Activated T-helper 17 cell treated with anti-CD3 and anti-CD28 coated beads, Interleukin-2, amount 50 U/mL, for 72 hours (primary cell): ENCODE results near the gene CPEB3. TPM values are rescaled to one million over a fixed set of nuclear protein-coding genes. Genes with fewer than 3 reads are reported as not detected.

Source experiments
- ATAC-seq: fragments of 150-1000 bp; cut with Tn5 transposase; replicated peaks from 2 replicates; pipeline ENCODE4 v1.10.0; 2021; ENCODE audit warnings: mild to moderate bottlenecking, moderate library complexity
- H3K27ac Mint-ChIP-seq: one replicate; pipeline ENCODE4 v1.8.0; 2022; ENCODE audit warnings: mixed read lengths
- H3K27me3 Mint-ChIP-seq: one replicate; pipeline ENCODE4 v1.8.0; 2022; ENCODE audit warnings: mixed read lengths
- H3K36me3 Mint-ChIP-seq: one replicate; pipeline ENCODE4 v1.8.0; 2022; ENCODE audit warnings: low read depth, mild to moderate bottlenecking, mixed read lengths
- H3K4me1 Mint-ChIP-seq: one replicate; pipeline ENCODE4 v1.8.0; 2022; ENCODE audit warnings: mixed read lengths
- H3K4me3 Mint-ChIP-seq: one replicate; pipeline ENCODE4 v1.8.0; 2022; ENCODE audit warnings: mild to moderate bottlenecking, mixed read lengths
- H3K9me3 Mint-ChIP-seq: one replicate; pipeline ENCODE4 v1.8.0; 2022; ENCODE audit warnings: mixed read lengths
- total RNA-seq, 2 donors: library from RNA; stranded (reverse); gene quantifications; one replicate each; pipeline ENCODE4 v1.2.3, GENCODE V29; 2022

Gene CPEB3
- total RNA-seq, 2 donors from 2014 or later: 2.1 to 2.9 TPM

- no peaks in the 10 kb centered on the region for H3K27me3 Mint-ChIP-seq
- H3K27ac Mint-ChIP-seq: peak overlapping the region; percentile 81
- peak overlapping the region; percentile 96 for H3K4me3 Mint-ChIP-seq
- ATAC-seq: no peak
- no peaks in the 10 kb centered on the region for H3K9me3 Mint-ChIP-seq
- peaks cover 29% of the 10 kb centered on the region for H3K36me3 Mint-ChIP-seq
- peaks cover 14% of the 10 kb centered on the region for H3K4me1 Mint-ChIP-seq
Measured at GRCh38 chr10:92291616-92291865, 663 bp upstream of the CPEB3 start.

DNA sequence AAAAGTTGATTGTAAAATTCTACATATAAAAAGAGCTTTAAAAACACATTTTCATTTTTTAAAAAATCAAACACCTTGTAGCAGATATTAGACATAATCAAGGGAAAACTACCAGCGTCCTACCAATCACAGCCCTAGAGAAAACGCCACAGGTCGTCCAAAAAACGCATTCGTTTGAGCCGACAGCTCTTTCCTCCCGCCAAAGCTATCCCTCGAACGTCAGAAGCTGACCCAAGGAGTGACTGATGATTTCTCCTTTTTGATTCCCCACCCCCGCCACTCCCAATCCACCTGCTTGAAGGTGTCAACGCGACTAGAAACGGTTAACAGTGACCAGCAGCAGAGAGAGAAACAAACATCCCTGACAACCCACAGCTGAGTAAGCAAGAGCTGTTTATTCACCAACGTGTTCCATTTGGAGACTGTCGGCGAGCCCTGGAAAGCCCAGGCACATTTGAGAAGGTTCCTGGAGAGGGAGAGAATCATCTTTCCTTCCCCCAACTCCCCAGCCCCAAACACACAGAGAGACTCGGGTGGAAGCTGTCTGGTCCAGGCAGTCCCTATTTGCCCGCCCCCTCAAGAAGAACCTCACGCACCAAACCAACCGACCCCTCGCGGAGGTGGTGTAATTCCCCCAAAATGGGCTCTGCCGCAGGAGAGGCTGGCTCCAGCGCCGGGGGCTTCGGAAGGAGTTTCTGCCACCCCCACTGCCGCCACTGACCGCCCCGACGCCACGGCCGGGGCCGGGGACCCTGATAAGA lies 622 bp downstream of the CPEB3 start:
- peak overlapping the region; percentile 91 for H3K27ac Mint-ChIP-seq
- H3K36me3 Mint-ChIP-seq: peaks cover 25% of the 10 kb centered on the region
- H3K4me1 Mint-ChIP-seq: peaks cover 14% of the 10 kb centered on the region
- no peaks in the 10 kb centered on the region for H3K27me3 Mint-ChIP-seq
- H3K9me3 Mint-ChIP-seq: no peaks in the 10 kb centered on the region
- ATAC-seq: peak; percentile 23
- peak overlapping the region; percentile 96 for H3K4me3 Mint-ChIP-seq

DNA sequence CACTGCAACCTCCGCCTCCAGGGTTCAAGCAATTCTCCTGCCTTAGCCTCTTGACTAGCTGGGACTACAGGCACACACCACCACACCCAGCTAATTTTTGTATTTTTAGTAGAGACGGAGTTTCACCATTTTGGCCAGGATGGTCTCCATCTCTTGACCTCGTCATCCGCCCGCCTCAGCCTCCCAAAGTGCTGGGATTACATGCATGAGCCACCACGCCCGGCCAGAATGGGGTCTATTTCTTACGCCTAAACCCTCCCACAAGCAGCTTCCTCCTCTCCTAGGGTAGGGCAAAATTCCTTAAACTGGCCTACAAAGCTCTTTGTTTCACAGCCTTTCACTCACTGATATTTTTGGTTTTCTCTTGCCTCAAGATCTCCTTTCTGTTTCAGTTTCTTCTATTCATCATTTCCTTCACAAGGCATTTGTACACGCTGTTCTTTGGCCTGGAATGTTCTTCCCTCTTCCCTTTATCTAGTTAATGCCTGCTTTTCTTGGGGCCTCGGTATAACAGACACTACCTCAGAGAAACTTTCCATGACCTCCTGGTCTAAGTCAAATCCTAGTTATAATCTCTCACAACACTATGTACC lies 6.7 kb downstream of the CPEB3 start:
- peaks cover 6% of the 10 kb centered on the region for H3K4me1 Mint-ChIP-seq
- H3K36me3 Mint-ChIP-seq: no peaks in the 10 kb centered on the region
- no peak overlapping the region for H3K27ac Mint-ChIP-seq
- H3K4me3 Mint-ChIP-seq: no peak overlapping the region
- no peaks in the 10 kb centered on the region for H3K27me3 Mint-ChIP-seq
- no peaks in the 10 kb centered on the region for H3K9me3 Mint-ChIP-seq
- ATAC-seq: no peak

- Mint-ChIP-seq H3K4me1 (peaks cover 1% of the 10 kb centered on the region), H3K9me3 (no peaks in the 10 kb centered on the region), H3K4me3 (no peak overlapping the region), H3K36me3 (no peaks in the 10 kb centered on the region), H3K27ac (no peak overlapping the region), H3K27me3 (no peaks in the 10 kb centered on the region)
- ATAC-seq: no peak
Measured at GRCh38 chr10:92278996-92279696, 11.7 kb downstream of the CPEB3 start.

DNA sequence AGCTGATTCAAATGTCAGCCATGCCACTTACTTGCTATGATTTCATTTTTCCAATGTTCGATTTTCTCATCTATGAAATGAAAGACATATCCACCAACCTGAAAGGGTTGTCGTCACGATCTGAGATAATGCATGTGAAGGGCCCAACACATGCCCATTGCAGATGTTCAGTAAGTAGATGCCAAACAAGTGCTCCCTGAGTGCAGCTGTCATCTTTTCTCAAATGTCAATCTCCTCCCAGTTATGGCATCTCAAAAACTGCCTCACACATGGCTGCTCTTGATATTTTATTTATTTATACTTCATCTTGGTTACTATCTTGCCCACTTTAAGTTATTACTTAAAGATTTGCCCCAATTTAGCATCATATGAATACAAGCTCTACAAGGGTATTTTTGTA lies 16.8 kb downstream of the CPEB3 start:
- Mint-ChIP-seq H3K4me1 (no peaks in the 10 kb centered on the region), H3K4me3 (no peak overlapping the region), H3K27me3 (no peaks in the 10 kb centered on the region), H3K36me3 (no peaks in the 10 kb centered on the region), H3K27ac (no peak overlapping the region), H3K9me3 (no peaks in the 10 kb centered on the region)
- no peak for ATAC-seq

DNA sequence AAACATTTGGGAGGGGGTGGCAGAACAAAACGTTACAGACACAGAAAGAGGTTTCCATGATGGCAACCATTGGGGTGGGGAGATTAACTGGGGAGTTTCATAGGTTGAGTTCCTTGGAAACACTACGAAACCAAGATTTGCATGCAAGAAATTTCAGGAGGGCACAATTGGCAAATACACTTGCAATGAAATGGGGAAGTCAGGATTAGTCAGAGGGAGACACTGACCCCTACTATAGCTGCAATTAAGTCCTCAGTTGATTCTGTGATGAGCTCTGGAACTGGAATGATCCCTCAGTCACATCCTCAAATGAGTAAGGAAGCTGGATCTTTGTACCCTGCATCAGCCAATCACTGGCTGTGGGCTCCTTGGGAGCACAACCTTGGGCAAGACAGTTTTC lies 22.1 kb downstream of the CPEB3 start:
- H3K27me3 Mint-ChIP-seq: no peaks in the 10 kb centered on the region
- no peaks in the 10 kb centered on the region for H3K36me3 Mint-ChIP-seq
- no peak overlapping the region for H3K4me3 Mint-ChIP-seq
- H3K27ac Mint-ChIP-seq: no peak overlapping the region
- H3K4me1 Mint-ChIP-seq: no peaks in the 10 kb centered on the region
- ATAC-seq: no peak
- H3K9me3 Mint-ChIP-seq: no peaks in the 10 kb centered on the region

DNA sequence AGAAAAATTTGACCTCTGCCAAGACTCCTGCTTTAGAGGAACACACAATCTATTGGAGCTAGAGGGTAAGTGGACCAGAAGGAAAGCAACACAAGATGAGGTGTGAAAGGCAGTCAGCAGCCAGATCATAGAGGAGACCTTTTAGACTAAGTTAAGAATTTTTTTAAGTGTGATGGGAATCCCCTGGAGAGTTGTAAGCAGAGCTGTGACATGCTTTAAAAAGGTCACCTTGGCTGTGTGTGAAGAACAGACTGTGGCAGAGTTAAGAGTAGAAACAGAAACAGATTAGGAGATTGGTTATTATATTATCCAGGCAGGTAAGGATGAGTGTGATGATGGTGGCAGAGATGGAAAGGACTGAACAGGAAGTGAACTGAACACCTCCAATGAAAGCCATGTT lies 23.5 kb downstream of the CPEB3 start:
- ATAC-seq: peak; percentile 74
- no peaks in the 10 kb centered on the region for H3K9me3 Mint-ChIP-seq
- H3K4me1 Mint-ChIP-seq: no peaks in the 10 kb centered on the region
- H3K36me3 Mint-ChIP-seq: no peaks in the 10 kb centered on the region
- no peak overlapping the region for H3K4me3 Mint-ChIP-seq
- no peaks in the 10 kb centered on the region for H3K27me3 Mint-ChIP-seq
- H3K27ac Mint-ChIP-seq: no peak overlapping the region

- Mint-ChIP-seq H3K27ac (no peak overlapping the region), H3K4me1 (no peaks in the 10 kb centered on the region), H3K9me3 (no peaks in the 10 kb centered on the region), H3K36me3 (no peaks in the 10 kb centered on the region), H3K4me3 (no peak overlapping the region), H3K27me3 (no peaks in the 10 kb centered on the region)
- ATAC-seq: no peak
Measured at GRCh38 chr10:92265687-92266258, 25.1 kb downstream of the CPEB3 start.

DNA sequence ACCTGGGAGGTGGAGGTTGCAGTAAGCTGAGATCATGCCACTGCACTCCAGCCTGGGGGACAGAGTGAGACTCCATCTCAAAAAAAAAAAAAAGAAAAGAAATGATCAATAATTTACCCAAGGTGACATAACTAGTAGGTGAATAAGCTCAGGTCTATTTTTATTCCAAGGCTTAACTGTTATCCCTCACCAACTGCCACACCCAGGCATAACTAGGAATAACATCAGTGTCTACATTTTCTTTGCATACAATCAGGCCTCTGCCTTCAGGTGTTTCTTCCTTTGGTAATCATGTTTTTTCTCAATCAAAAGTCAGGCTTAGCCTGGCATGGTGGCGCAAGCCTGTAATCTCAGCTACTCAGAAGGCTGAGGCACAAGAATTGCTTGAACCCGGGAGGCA lies 26.6 kb downstream of the CPEB3 start:
- Mint-ChIP-seq H3K9me3 (no peaks in the 10 kb centered on the region), H3K27ac (no peak overlapping the region), H3K4me1 (no peaks in the 10 kb centered on the region), H3K27me3 (no peaks in the 10 kb centered on the region), H3K36me3 (no peaks in the 10 kb centered on the region), H3K4me3 (no peak overlapping the region)
- ATAC-seq: no peak

- Mint-ChIP-seq H3K27ac (no peak overlapping the region), H3K4me1 (no peaks in the 10 kb centered on the region), H3K9me3 (no peaks in the 10 kb centered on the region), H3K4me3 (no peak overlapping the region), H3K36me3 (no peaks in the 10 kb centered on the region), H3K27me3 (no peaks in the 10 kb centered on the region)
- no peak for ATAC-seq
Measured at GRCh38 chr10:92263396-92263795, 27.5 kb downstream of the CPEB3 start.

DNA sequence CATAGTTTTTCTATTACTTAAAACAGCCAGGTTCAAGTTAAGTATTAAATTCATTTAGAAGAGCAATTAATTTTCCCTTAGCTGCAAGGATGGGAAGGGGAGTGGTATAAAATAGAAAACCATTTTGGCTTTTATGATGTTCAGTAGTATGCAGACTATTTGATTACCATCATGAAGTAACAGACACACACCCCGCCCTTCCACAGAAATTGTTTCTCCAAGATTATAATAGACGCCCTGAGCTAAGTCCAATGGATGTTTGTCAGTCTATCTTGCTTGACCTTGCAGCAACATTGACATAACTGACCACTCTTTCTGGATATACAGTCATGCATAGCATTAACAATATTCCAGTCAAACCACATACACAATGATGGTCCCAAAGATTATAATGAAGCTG lies 42.3 kb downstream of the CPEB3 start:
- H3K9me3 Mint-ChIP-seq: no peaks in the 10 kb centered on the region
- H3K4me3 Mint-ChIP-seq: no peak overlapping the region
- no peaks in the 10 kb centered on the region for H3K36me3 Mint-ChIP-seq
- H3K4me1 Mint-ChIP-seq: peaks cover under 1% of the 10 kb centered on the region
- no peaks in the 10 kb centered on the region for H3K27me3 Mint-ChIP-seq
- H3K27ac Mint-ChIP-seq: no peak overlapping the region
- no peak for ATAC-seq

DNA sequence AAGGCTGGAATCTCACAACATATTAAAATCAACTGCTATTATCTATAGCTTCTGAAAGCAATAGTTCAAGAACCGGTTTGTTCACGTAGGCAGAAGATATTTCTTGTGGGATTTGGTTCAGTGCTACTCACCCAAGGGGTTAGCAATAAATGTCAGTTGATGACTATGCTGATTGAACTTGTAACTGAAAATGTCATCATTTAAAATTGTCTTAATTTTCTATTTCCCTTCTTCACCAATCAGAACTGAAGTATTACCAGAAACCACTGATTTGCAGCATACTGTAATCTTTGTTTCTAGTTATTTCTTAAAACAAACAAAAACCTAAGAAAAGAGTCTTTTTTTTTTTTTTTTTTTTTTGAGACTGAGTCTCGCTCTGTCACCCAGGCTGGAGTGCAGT lies 46.1 kb downstream of the CPEB3 start:
- Mint-ChIP-seq H3K4me3 (no peak overlapping the region), H3K9me3 (no peaks in the 10 kb centered on the region), H3K27ac (no peak overlapping the region), H3K36me3 (peaks cover 12% of the 10 kb centered on the region), H3K4me1 (peaks cover 19% of the 10 kb centered on the region), H3K27me3 (peaks cover 3% of the 10 kb centered on the region)
- ATAC-seq: peak; percentile 50

DNA sequence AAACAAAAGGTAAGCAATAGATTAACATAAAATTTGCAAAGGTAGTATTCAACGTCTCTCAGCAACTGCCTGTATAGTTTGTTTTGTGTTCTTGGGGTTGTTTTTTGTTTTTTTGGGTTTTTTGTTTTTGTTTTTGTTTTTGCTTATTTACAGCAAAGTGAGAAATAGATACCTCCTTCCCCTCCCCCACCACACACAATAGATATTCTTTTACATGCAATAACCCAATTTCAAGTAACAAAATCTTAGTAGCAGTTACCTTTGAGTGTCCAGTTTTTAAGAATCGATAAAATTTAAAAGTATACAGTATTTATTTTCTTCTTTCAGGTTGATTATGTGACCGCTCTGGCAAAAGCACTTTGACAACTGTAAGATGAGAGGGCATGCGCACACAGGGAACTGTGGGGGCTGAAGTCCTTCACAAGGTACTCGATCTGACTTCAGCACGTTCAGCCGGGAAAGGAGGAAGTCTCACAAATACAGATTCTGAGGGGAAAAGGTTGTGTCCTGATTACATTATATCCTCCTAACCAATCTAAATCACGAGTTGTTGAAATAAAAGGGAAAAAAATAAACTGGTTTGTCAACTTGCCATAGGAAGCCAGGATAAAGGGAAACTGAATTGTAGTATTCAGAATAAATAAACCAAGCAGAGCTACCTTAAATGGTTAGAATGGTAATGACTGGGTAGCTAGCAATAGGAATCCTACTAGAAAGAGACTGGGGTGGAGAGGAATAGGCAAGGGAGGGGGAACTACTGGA lies 47.8 kb downstream of the CPEB3 start:
- Mint-ChIP-seq H3K36me3 (peaks cover 26% of the 10 kb centered on the region), H3K4me3 (peak overlapping the region; percentile 64), H3K9me3 (no peaks in the 10 kb centered on the region), H3K27me3 (peaks cover 3% of the 10 kb centered on the region), H3K27ac (peak overlapping the region; percentile 48), H3K4me1 (peaks cover 28% of the 10 kb centered on the region)
- peak; percentile 38 for ATAC-seq

DNA sequence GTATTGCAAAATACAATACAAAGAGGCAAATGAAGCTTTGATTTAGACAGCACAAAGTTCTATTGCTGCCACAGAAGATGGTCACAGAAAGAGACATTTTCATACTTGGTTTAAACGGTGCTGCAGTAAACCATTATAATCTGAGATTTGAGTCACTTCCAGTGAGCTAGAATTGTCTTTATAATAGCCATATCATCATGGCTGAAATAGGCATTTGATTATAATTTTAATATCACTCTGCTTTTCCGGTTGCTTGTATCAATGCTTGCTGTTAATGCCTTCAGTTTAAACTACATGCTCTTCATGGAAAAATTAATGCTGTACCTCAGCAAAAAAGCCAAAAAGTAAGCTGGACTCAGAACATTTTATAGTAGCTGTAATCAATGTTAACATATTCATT lies 48.5 kb downstream of the CPEB3 start:
- H3K4me3 Mint-ChIP-seq: peak overlapping the region; percentile 36

More for the DNA sequence above, 48.5 kb downstream of the CPEB3 start:
- H3K27ac Mint-ChIP-seq: no peak overlapping the region
- peaks cover 28% of the 10 kb centered on the region for H3K36me3 Mint-ChIP-seq
- ATAC-seq: no peak
- H3K9me3 Mint-ChIP-seq: no peaks in the 10 kb centered on the region
- peaks cover 3% of the 10 kb centered on the region for H3K27me3 Mint-ChIP-seq
- H3K4me1 Mint-ChIP-seq: peaks cover 32% of the 10 kb centered on the region
